SH-SY5Y (cell line): ENCODE measurements around the gene KHSRP.

Source experiments
- GATA2 ChIP-seq: IDR thresholded peaks from 2 replicates; pipeline ENCODE4 v1.6.1; 2011; ENCODE audit warnings: mild to moderate bottlenecking, low read depth, low read length
- GATA3 ChIP-seq: IDR thresholded peaks from 2 replicates; pipeline ENCODE4 v1.6.1; 2011; ENCODE audit warnings: low read depth, mild to moderate bottlenecking, low read length, moderate library complexity

DNA sequence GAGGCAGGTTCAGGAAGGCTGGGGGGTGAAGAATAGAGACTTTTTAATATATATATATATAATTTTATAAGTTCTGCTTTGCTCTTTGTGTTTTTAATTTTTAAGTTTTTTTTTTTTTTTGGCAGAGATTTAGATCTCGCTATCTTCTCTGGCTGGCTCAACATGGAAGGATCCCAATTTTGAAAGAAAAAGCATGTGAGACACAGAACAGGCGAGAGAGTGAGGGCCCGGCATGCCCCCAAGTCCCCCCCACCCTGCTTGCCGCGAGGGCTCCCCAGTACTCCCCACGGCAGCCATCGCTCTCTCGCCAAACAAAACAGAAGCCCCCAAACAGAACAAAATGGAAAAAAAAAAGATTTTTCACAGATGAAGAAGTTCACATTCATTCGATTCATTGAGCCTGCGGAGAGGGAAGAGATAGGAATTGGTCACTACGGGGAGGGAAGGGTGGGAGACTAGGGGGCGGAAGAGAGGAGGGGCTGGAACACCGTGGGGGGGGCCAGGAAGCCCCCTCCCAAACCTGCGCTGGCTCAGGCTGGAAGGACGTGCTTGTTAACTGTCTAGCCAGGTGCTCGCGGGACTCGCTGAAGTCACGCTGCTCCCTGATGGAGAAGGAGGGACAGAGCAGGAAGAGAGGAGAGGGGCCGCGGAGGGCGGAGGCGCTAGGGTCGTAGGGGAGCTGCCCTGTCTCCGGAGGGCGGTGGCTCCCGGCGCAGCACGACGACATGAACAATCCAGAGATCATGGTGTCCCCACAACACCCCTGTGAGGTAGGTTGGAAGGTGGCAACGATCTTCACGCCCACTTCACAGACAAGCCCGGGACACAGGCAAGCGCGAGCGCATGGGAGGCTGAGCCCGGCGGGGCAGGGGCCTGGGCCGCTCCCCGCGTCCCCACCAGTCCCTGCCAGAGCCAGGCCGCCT lies 10.6 kb downstream of the KHSRP start:
- TF ChIP-seq GATA2 (no peak), GATA3 (no peak)
